HepG2 (cell line): Measurements from ENCODE around the gene SNRNP25. TPM values are rescaled to one million over a fixed set of nuclear protein-coding genes. Genes with fewer than 3 reads are reported as not detected.

ENCODE experiments used
- ATAC-seq: fragments of 200-7000 bp; cut with Tn5 transposase; 3 replicates; pipeline ENCODE4 v1.9.1; 2020; ENCODE audit warnings: mild to moderate bottlenecking, moderate library complexity
- BruUV-seq: library from RNA; stranded (reverse); fragments of 400-500 nt; replicated peaks from 2 replicates; lab custom pipeline; 2021; lab: Mats Ljungman, UMichigan
- CTCF ChIA-PET: fragments of 300-600 bp; formaldehyde crosslinking; extraction: SDS; loops from one replicate; lab custom pipeline; 2021; ENCODE audit warnings: low total read pairs, inconsistent platforms, low intra/inter-chr PET ratio; lab: Yijun Ruan, JAX
- POLR2A ChIA-PET: fragments of 350-600 bp; sonication (Branson Sonifier 250); formaldehyde crosslinking; loops from one replicate; lab custom pipeline; 2020; ENCODE audit warnings: antibody characterized with exemption, inconsistent platforms; lab: Yijun Ruan, JAX
- DNase-seq: peaks from one replicate; pipeline ENCODE4 v3.0.0-alpha.2; 2015; ENCODE audit warnings: low spot score
- FAIRE-seq: peaks from 3 replicates; lab custom pipeline; 2011; peaks lifted over from hg19 to GRCh38; lab: Jason Lieb, UNC
- H2AFZ ChIP-seq: one replicate; pipeline ENCODE4 v1.6.1; 2011; ENCODE audit warnings: low read length, inconsistent platforms
- H3K27ac ChIP-seq: fragments of 300-600 bp; 3 replicates; pipeline ENCODE4 v1.8.0; 2011; ENCODE audit warnings: mixed run types, mild to moderate bottlenecking, mixed read lengths, low read length, inconsistent platforms; ENCODE audit not compliant: insufficient read depth; ENCODE audit errors: extremely low read length
- H3K27me3 ChIP-seq, 2 experiments: fragments of 200-600 bp in 1 of 2; 2 replicates in 1 of 2; 3 replicates in 1 of 2; pipeline versions ENCODE4 v1.6.0 to v1.8.0; 2011; ENCODE audit warnings: low read length in 2 of 2, mild to moderate bottlenecking in 2 of 2, moderate library complexity in 2 of 2, inconsistent platforms in 1 of 2; ENCODE audit not compliant: insufficient read depth in 2 of 2, control insufficient read depth in 1 of 2
- H3K36me3 ChIP-seq, 2 experiments: fragments of 200-600 bp in 1 of 2; replicated peaks in 1 of 2; 2 replicates in 1 of 2; 3 replicates in 1 of 2; pipeline versions ENCODE4 v1.5.1 to v1.8.0; 2011; ENCODE audit warnings: low read length in 2 of 2, inconsistent platforms in 1 of 2; ENCODE audit not compliant: insufficient read depth in 2 of 2, control insufficient read depth in 1 of 2
- H3K4me1 ChIP-seq: 2 replicates; pipeline ENCODE4 v1.5.1; 2012; ENCODE audit warnings: low read length, inconsistent platforms; ENCODE audit not compliant: insufficient read depth
- H3K4me2 ChIP-seq: 2 replicates; pipeline ENCODE4 v1.6.0; 2011; ENCODE audit warnings: low read depth, low read length, inconsistent platforms
- H3K4me3 ChIP-seq, 3 experiments: fragments of 200-600 bp in 1 of 3; sonication (generic), shearing (Covaris generic) in 1 of 3; replicated peaks in 1 of 3; 2 replicates each; pipeline ENCODE4 v1.5.1; 2011 to 2016; ENCODE audit warnings: low read length in 3 of 3, inconsistent platforms in 2 of 3, low read depth in 2 of 3, mild to moderate bottlenecking in 2 of 3, control low read depth in 1 of 3, mixed read lengths in 1 of 3; ENCODE audit not compliant: insufficient read depth in 1 of 3
- H3K79me2 ChIP-seq: one replicate; pipeline ENCODE4 v1.6.1; 2011; ENCODE audit warnings: low read length, inconsistent platforms; ENCODE audit not compliant: insufficient read depth
- H3K9ac ChIP-seq: 2 replicates; pipeline ENCODE4 v1.6.0; 2011; ENCODE audit warnings: mild to moderate bottlenecking, low read depth, low read length, inconsistent platforms; ENCODE audit not compliant: insufficient read depth
- H3K9me3 ChIP-seq: 2 replicates; pipeline ENCODE4 v1.5.1; 2012; ENCODE audit warnings: mild to moderate bottlenecking, low read length
- H4K20me1 ChIP-seq: 2 replicates; pipeline ENCODE4 v1.6.0; 2011; ENCODE audit warnings: inconsistent platforms, mild to moderate bottlenecking, low read length, moderate library complexity; ENCODE audit not compliant: insufficient read depth
- CHD2 ChIP-seq: IDR thresholded peaks from 2 replicates; pipeline ENCODE4 v1.6.1; 2011; ENCODE audit warnings: low read depth, low read length, improper control_type of control experiment
- FOXA1 ChIP-seq, 2 experiments: fragments of 450-650 bp in 1 of 2; sonication (generic) in 1 of 2; formaldehyde crosslinking in 1 of 2; IDR thresholded peaks; 2 replicates each; pipeline versions ENCODE4 v1.4.0 to v1.6.1; 2016 to 2020; ENCODE audit warnings: missing genetic modification reagents in 1 of 2
- FOXK2 ChIP-seq: fragments of 450-650 bp; IDR thresholded peaks from 2 replicates; pipeline ENCODE4 v1.6.1; 2016
- HDAC2 ChIP-seq: sonication (generic); formaldehyde crosslinking; IDR thresholded peaks from 2 replicates; pipeline ENCODE4 v1.4.0; 2020; ENCODE audit warnings: missing genetic modification reagents
- IKZF4 ChIP-seq: sonication (generic); formaldehyde crosslinking; IDR thresholded peaks from 2 replicates; pipeline ENCODE4 v1.5.1; 2020; ENCODE audit warnings: borderline replicate concordance, mild to moderate bottlenecking, low read depth, missing genetic modification reagents; ENCODE audit errors: not compliant biosample characterization
- POLR2AphosphoS2 ChIP-seq: IDR thresholded peaks from 2 replicates; pipeline ENCODE4 v1.6.1; 2011; ENCODE audit warnings: low read depth, low read length, improper control_type of control experiment
- RBM39 ChIP-seq: fragments of 200-400 bp; formaldehyde crosslinking; IDR thresholded peaks from one replicate; pipeline ENCODE4 v1.6.1; 2018; ENCODE audit warnings: antibody characterized with exemption, mild to moderate bottlenecking, low read depth, low read length; ENCODE audit not compliant: poor library complexity, severe bottlenecking
- ZFYVE20 ChIP-seq: sonication (generic); formaldehyde crosslinking; IDR thresholded peaks from 2 replicates; pipeline ENCODE4 v1.8.0; 2023; ENCODE audit warnings: low read depth, mild to moderate bottlenecking, moderate library complexity, missing genetic modification reagents, borderline replicate concordance
- ZNF547 ChIP-seq: sonication (generic); formaldehyde crosslinking; IDR thresholded peaks from 2 replicates; pipeline ENCODE4 v1.5.1; 2020; ENCODE audit warnings: mild to moderate bottlenecking, missing genetic modification reagents
- ZNF800 ChIP-seq: sonication (generic); formaldehyde crosslinking; IDR thresholded peaks from 2 replicates; pipeline ENCODE4 v1.4.0; 2020; ENCODE audit warnings: missing genetic modification reagents
- ZNF879 ChIP-seq: sonication (generic); formaldehyde crosslinking; IDR thresholded peaks from 2 replicates; pipeline ENCODE4 v1.8.1; 2023; ENCODE audit warnings: missing genetic modification reagents
- ZSCAN30 ChIP-seq: sonication (generic); formaldehyde crosslinking; IDR thresholded peaks from 2 replicates; pipeline ENCODE4 v1.5.0; 2020; ENCODE audit warnings: mild to moderate bottlenecking, missing genetic modification reagents
- WGBS: methylation state at CpG from one replicate; pipeline ENCODE4 v1.1.6; 2017; ENCODE audit warnings: low lambda C conversion rate; 5-methylcytosine and 5-hydroxymethylcytosine counted together
- in situ Hi-C: cut with HindIII; loops from 2 replicates; pipeline ENCODE4 v1.10.0; 2017; ENCODE audit warnings: low pct_unique_long_range_greater_than_20kb; ENCODE audit not compliant: extremely low pct_ligation_motif_present
- intact Hi-C: fragments of 100-400 bp; cut with micrococcal nuclease; formaldehyde crosslinking; loops from one replicate; pipeline ENCODE4 v1.10.0; 2022; ENCODE audit not compliant: unreplicated experiment
- polyA plus RNA-seq, 8 experiments: library from polyadenylated mRNA; depleted of rRNA in 3 of 8; stranded (reverse) in 7 of 8; unstranded in 1 of 8; fragments of >200 nt; fragmentation: Illumina TruSeq in 4 of 8; extraction: Trizol in 4 of 8; gene quantifications; 2 replicates each; pipeline versions ENCODE4 v1.2.1 to v1.2.3, GENCODE V29; 2011 to 2016; ENCODE audit warnings: low read depth in 4 of 8, missing spikeins in 1 of 8, mixed read lengths in 1 of 8; ENCODE audit not compliant: insufficient read depth in 1 of 8
- total RNA-seq, 5 experiments: library from RNA; depleted of rRNA; stranded (reverse); fragments of >200 nt; fragmentation: Illumina TruSeq; extraction: Trizol; gene quantifications; 2 replicates each; pipeline ENCODE4 v1.2.3, GENCODE V29; 2016; ENCODE audit warnings: low read depth in 1 of 5
- TF ChIP-seq, protein P1 (sequence below): sonication (generic); formaldehyde crosslinking; IDR thresholded peaks from 2 replicates; pipeline ENCODE4 v1.4.0; 2020; ENCODE audit warnings: missing genetic modification reagents, mild to moderate bottlenecking, borderline replicate concordance
- TF ChIP-seq, protein P2 (sequence below): IDR thresholded peaks from 2 replicates; pipeline ENCODE4 v1.6.1; 2012; ENCODE audit warnings: low read length, improper control_type of control experiment

The SNRNP25 gene
- total and polyA plus RNA-seq, 2 of the 13 experiments (the other 11 are each of a cell fraction or from before 2014, with no cell fraction given) = 34.1 to 97.4 TPM

DNA sequence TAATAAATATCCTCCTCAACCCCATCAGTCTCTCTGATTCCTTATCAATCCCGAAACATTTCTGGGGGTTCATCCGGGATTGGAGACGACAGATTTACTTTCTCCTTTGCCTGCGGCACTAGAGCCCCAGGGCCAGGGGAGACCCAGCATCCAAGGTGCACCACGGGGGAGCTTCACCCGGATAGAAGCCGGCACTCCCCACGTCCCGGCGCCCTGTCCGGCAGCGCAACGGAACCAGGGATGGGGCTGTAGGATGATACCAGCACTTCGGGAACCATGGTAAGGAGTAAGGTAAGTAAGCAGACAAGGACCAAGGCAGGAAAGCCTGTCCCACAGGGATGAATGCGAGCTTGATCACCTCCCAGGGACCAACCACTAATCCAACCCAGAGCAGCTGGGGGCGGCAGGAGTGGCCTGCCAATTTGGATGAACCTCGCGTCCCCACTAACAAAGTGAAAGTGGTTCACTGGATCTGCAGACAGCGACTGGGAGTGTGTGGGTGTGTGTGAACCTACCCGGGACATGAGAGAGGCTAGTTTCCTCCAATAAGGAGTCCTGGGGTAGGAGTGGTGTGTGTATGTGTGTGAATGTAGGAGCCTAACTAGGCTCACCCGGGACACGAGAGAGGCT lies 12.1 kb upstream of the SNRNP25 start:
- no peak for ATAC-seq
- no peak overlapping the region for H3K4me2 ChIP-seq
- peaks cover 23% of the 10 kb centered on the region for H3K4me1 ChIP-seq
- H3K36me3 ChIP-seq = peaks cover 3 to 14% of the 10 kb centered on the region in 2 experiments; a peak in 1 of 5 replicates
- BruUV-seq = no TSS peak
- no peak overlapping the region for H2AFZ ChIP-seq
- DNase-seq = no peak
- no peak overlapping the region for H3K27ac ChIP-seq
- POLR2A ChIA-PET = no interaction called here
- FAIRE-seq = no peak
- H4K20me1 ChIP-seq = no peaks in the 10 kb centered on the region
- WGBS = 97% methylated on average over 22 of the region's 22 CpGs
- CTCF ChIA-PET = no interaction called here
- H3K4me3 ChIP-seq = no peak overlapping the region
- no peaks in the 10 kb centered on the region for H3K27me3 ChIP-seq
- H3K9ac ChIP-seq = no peak overlapping the region
- in situ Hi-C loops (no loop called here), intact Hi-C loops (no loop called here)
- H3K9me3 ChIP-seq = no peaks in the 10 kb centered on the region
- no peaks in the 10 kb centered on the region for H3K79me2 ChIP-seq
- no peak for TF ChIP-seq CHD2
- TF ChIP-seq, protein P1, sequence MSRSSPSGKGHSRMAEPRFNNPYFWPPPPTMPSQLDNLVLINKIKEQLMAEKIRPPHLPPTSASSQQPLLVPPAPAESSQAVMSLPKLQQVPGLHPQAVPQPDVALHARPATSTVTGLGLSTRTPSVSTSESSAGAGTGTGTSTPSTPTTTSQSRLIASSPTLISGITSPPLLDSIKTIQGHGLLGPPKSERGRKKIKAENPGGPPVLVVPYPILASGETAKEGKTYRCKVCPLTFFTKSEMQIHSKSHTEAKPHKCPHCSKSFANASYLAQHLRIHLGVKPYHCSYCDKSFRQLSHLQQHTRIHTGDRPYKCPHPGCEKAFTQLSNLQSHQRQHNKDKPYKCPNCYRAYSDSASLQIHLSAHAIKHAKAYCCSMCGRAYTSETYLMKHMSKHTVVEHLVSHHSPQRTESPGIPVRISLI (CRISPR knock-in tag) = no peak
- no peak for TF ChIP-seq ZNF800 (CRISPR knock-in tag)
- TF ChIP-seq, protein P2, sequence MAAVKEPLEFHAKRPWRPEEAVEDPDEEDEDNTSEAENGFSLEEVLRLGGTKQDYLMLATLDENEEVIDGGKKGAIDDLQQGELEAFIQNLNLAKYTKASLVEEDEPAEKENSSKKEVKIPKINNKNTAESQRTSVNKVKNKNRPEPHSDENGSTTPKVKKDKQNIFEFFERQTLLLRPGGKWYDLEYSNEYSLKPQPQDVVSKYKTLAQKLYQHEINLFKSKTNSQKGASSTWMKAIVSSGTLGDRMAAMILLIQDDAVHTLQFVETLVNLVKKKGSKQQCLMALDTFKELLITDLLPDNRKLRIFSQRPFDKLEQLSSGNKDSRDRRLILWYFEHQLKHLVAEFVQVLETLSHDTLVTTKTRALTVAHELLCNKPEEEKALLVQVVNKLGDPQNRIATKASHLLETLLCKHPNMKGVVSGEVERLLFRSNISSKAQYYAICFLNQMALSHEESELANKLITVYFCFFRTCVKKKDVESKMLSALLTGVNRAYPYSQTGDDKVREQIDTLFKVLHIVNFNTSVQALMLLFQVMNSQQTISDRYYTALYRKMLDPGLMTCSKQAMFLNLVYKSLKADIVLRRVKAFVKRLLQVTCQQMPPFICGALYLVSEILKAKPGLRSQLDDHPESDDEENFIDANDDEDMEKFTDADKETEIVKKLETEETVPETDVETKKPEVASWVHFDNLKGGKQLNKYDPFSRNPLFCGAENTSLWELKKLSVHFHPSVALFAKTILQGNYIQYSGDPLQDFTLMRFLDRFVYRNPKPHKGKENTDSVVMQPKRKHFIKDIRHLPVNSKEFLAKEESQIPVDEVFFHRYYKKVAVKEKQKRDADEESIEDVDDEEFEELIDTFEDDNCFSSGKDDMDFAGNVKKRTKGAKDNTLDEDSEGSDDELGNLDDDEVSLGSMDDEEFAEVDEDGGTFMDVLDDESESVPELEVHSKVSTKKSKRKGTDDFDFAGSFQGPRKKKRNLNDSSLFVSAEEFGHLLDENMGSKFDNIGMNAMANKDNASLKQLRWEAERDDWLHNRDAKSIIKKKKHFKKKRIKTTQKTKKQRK = no peak
- TF ChIP-seq ZFYVE20 = no peak
- TF ChIP-seq ZNF547 = no peak
- TF ChIP-seq HDAC2 (CRISPR knock-in tag) = no peak
- TF ChIP-seq FOXA1 (IDR thresholded peaks at IDR 0.05) = no peak
- TF ChIP-seq FOXA1 (CRISPR knock-in tag; IDR thresholded peaks at IDR 0.05) = no peak
- TF ChIP-seq FOXK2 = no peak
- TF ChIP-seq ZNF879 = no peak
- TF ChIP-seq IKZF4 (CRISPR knock-in tag) = no peak
- TF ChIP-seq RBM39 = no peak
- no peak for TF ChIP-seq POLR2AphosphoS2
- no peak for TF ChIP-seq ZSCAN30 (CRISPR knock-in tag)
